A549 (cell line): ENCODE data around the gene DCAKD. TPM values are rescaled to one million over a fixed set of nuclear protein-coding genes. Genes with fewer than 3 reads are reported as not detected.

Source experiments
- ATAC-seq, 2 experiments: fragments of 200-7000 bp in 1 of 2; fragments of >200 bp in 1 of 2; cut with Nextera tagmentation in 1 of 2; cut with Tn5 transposase in 1 of 2; 3 replicates each; pipeline versions ENCODE4 v1.8.0 to v1.9.1; 2018 to 2020; ENCODE audit warnings: mild to moderate bottlenecking in 1 of 2, moderate library complexity in 1 of 2
- CTCF ChIA-PET: fragments of 300-600 bp; sonication (Branson Sonifier 250); formaldehyde crosslinking; extraction: SDS; loops from one replicate; lab custom pipeline; 2021; ENCODE audit warnings: antibody characterized with exemption, inconsistent platforms; lab: Yijun Ruan, JAX
- POLR2A ChIA-PET: fragments of 350-600 bp; formaldehyde crosslinking; extraction: SDS; loops from one replicate; lab custom pipeline; 2021; ENCODE audit warnings: antibody characterized with exemption, inconsistent platforms; lab: Yijun Ruan, JAX
- DNase-seq, 2 experiments: peaks; one replicate each; pipeline versions ENCODE4 v3.0.0 to v3.0.0-alpha.2; 2011 to 2016; ENCODE audit warnings: low read depth in 1 of 2, low spot score in 1 of 2
- FAIRE-seq: peaks from 2 replicates; lab custom pipeline; 2011; peaks lifted over from hg19 to GRCh38; lab: Jason Lieb, UNC
- H3K27ac ChIP-seq, 2 experiments: fragments of >200 bp; sonication (Bioruptor Twin); formaldehyde crosslinking; 3 replicates each; pipeline ENCODE4 v1.5.1; 2016 to 2017
- H3K4me1 ChIP-seq: fragments of >200 bp; sonication (Bioruptor Twin); formaldehyde crosslinking; 3 replicates; pipeline ENCODE4 v1.6.1; 2016
- H3K4me2 ChIP-seq: fragments of >200 bp; sonication (Bioruptor Twin); formaldehyde crosslinking; 3 replicates; pipeline ENCODE4 v1.6.1; 2016
- H3K4me3 ChIP-seq: fragments of >200 bp; sonication (Bioruptor Twin); formaldehyde crosslinking; 3 replicates; pipeline ENCODE4 v1.5.1; 2016
- H3K9me3 ChIP-seq: fragments of >200 bp; sonication (Bioruptor Twin); formaldehyde crosslinking; 3 replicates; pipeline ENCODE4 v1.6.1; 2016
- ATOH8 ChIP-seq: fragments of 250-450 bp; sonication (Bioruptor Pico); IDR thresholded peaks from 2 replicates; pipeline ENCODE4 v1.5.0; 2020; ENCODE audit warnings: low read depth, mild to moderate bottlenecking, moderate library complexity
- BCL3 ChIP-seq: fragments of >200 bp; sonication (Bioruptor Twin); formaldehyde crosslinking; IDR thresholded peaks from 3 replicates; pipeline ENCODE4 v1.6.1; 2016
- CHD4 ChIP-seq: fragments of 200-600 bp; sonication (generic); IDR thresholded peaks from 2 replicates; pipeline ENCODE4 v1.6.1; 2016; ENCODE audit warnings: antibody characterized with exemption, mild to moderate bottlenecking, borderline replicate concordance
- E2F6 ChIP-seq: IDR thresholded peaks from 2 replicates; pipeline ENCODE4 v1.6.1; 2012; ENCODE audit warnings: low read depth, borderline replicate concordance
- EP300 ChIP-seq, 2 experiments: fragments of >200 bp; sonication (Bioruptor Twin); formaldehyde crosslinking; IDR thresholded peaks; 2 replicates in 1 of 2; 3 replicates in 1 of 2; pipeline ENCODE4 v1.6.1; 2016 to 2017
- ESRRA ChIP-seq: fragments of 150-350 bp; IDR thresholded peaks from 2 replicates; pipeline ENCODE4 v1.6.1; 2014; ENCODE audit warnings: mild to moderate bottlenecking, low read length, borderline replicate concordance
- FOSB ChIP-seq: fragments of 250-450 bp; sonication (Bioruptor Pico); IDR thresholded peaks from 2 replicates; pipeline ENCODE4 v1.5.0; 2020; ENCODE audit warnings: mild to moderate bottlenecking, moderate library complexity
- FOSL2 ChIP-seq, 2 experiments: fragments of 450-650 bp in 1 of 2; fragments of >200 bp in 1 of 2; sonication (Bioruptor Twin) in 1 of 2; formaldehyde crosslinking; IDR thresholded peaks; 2 replicates each; pipeline versions ENCODE4 v1.5.0 to v1.6.1; 2016 to 2020; ENCODE audit warnings: mild to moderate bottlenecking in 1 of 2, moderate library complexity in 1 of 2
- GATA3 ChIP-seq: IDR thresholded peaks from 2 replicates; pipeline ENCODE4 v1.6.1; 2012; ENCODE audit warnings: borderline replicate concordance
- HOXA7 ChIP-seq: fragments of 250-450 bp; sonication (Bioruptor Pico); IDR thresholded peaks from 2 replicates; pipeline ENCODE4 v1.5.0; 2020; ENCODE audit warnings: mild to moderate bottlenecking, moderate library complexity
- HOXB13 ChIP-seq: fragments of 250-450 bp; sonication (Bioruptor Pico); IDR thresholded peaks from 2 replicates; pipeline ENCODE4 v1.5.0; 2020; ENCODE audit warnings: low read depth, mild to moderate bottlenecking, moderate library complexity
- HOXB5 ChIP-seq: fragments of 250-450 bp; sonication (Bioruptor Pico); IDR thresholded peaks from 2 replicates; pipeline ENCODE4 v1.5.0; 2020; ENCODE audit warnings: mild to moderate bottlenecking, moderate library complexity
- KDM5A ChIP-seq: fragments of 200-600 bp; sonication (generic); IDR thresholded peaks from 2 replicates; pipeline ENCODE4 v1.6.1; 2016; ENCODE audit warnings: antibody characterized with exemption, mild to moderate bottlenecking
- MAFK ChIP-seq: fragments of 450-650 bp; IDR thresholded peaks from 2 replicates; pipeline ENCODE4 v1.6.1; 2014; ENCODE audit not compliant: partially characterized antibody
- NPAS2 ChIP-seq: fragments of 250-450 bp; sonication (Bioruptor Pico); IDR thresholded peaks from 2 replicates; pipeline ENCODE4 v1.8.0; 2022; ENCODE audit warnings: mild to moderate bottlenecking, moderate library complexity, borderline replicate concordance
- PHF8 ChIP-seq: fragments of 200-600 bp; sonication (generic); IDR thresholded peaks from 2 replicates; pipeline ENCODE4 v1.6.1; 2016; ENCODE audit warnings: low read depth, mild to moderate bottlenecking, antibody characterized with exemption, moderate library complexity, borderline replicate concordance
- POLR2A ChIP-seq: IDR thresholded peaks from 2 replicates; pipeline ENCODE4 v1.6.1; 2012; ENCODE audit warnings: mild to moderate bottlenecking, low read length
- RNF2 ChIP-seq: fragments of 200-600 bp; sonication (generic); IDR thresholded peaks from 2 replicates; pipeline ENCODE4 v1.6.1; 2016; ENCODE audit warnings: low read depth, mild to moderate bottlenecking, antibody characterized with exemption, moderate library complexity, borderline replicate concordance
- SREBF2 ChIP-seq: fragments of 450-650 bp; IDR thresholded peaks from 2 replicates; pipeline ENCODE4 v1.6.1; 2014; ENCODE audit warnings: mild to moderate bottlenecking, moderate library complexity
- TP53 ChIP-seq: fragments of 250-450 bp; sonication (Bioruptor Pico); IDR thresholded peaks from 2 replicates; pipeline ENCODE4 v1.5.0; 2021; ENCODE audit warnings: mild to moderate bottlenecking, moderate library complexity
- USF2 ChIP-seq: fragments of 450-650 bp; IDR thresholded peaks from 2 replicates; pipeline ENCODE4 v1.6.1; 2014; ENCODE audit warnings: antibody characterized with exemption
- ZC3H11A ChIP-seq: fragments of 450-650 bp; IDR thresholded peaks from 2 replicates; pipeline ENCODE4 v1.6.1; 2014; ENCODE audit warnings: antibody characterized with exemption, mild to moderate bottlenecking
- ZFP36 ChIP-seq: fragments of 450-650 bp; IDR thresholded peaks from 2 replicates; pipeline ENCODE4 v1.6.1; 2014; ENCODE audit warnings: borderline replicate concordance; ENCODE audit not compliant: partially characterized antibody
- ZSCAN20 ChIP-seq: fragments of 250-450 bp; sonication (Bioruptor Pico); IDR thresholded peaks from 2 replicates; pipeline ENCODE4 v1.8.0; 2022; ENCODE audit warnings: mild to moderate bottlenecking, moderate library complexity
- WGBS: methylation state at CpG from one replicate; pipeline ENCODE4 v1.1.6; 2017; ENCODE audit errors: missing lambda C conversion rate; 5-methylcytosine and 5-hydroxymethylcytosine counted together
- polyA plus RNA-seq, 4 experiments: library from polyadenylated mRNA; depleted of rRNA in 3 of 4; stranded (reverse); fragments of >200 nt; fragmentation: RNase III in 1 of 4; extraction: RNeasy Plus Mini Kit Qiagen cat#74134 plus additional on column Dnase treatment in 1 of 4; gene quantifications; 2 replicates in 3 of 4; 3 replicates in 1 of 4; pipeline ENCODE4 v1.2.3, GENCODE V29; 2011 to 2017
- TF ChIP-seq, protein P1 (sequence below): fragments of 150-350 bp; IDR thresholded peaks from 2 replicates; pipeline ENCODE4 v1.6.1; 2014; ENCODE audit warnings: low read depth, mild to moderate bottlenecking, low read length

Gene DCAKD
- polyA plus RNA-seq, 2 of the 4 experiments (the other 2 are of a cell fraction): 18.7 to 21.4 TPM

GRCh38 chr17:45035848-45036247 lies 15.6 kb downstream of the DCAKD start:
- ATAC-seq: no peak
- no peak for TF ChIP-seq MAFK
- H3K4me1 ChIP-seq: peaks cover 9% of the 10 kb centered on the region; the same call in 1 of the 3 replicates
- no peak overlapping the region for H3K4me2 ChIP-seq
- H3K9me3 ChIP-seq: no peaks in the 10 kb centered on the region
- H3K4me3 ChIP-seq: no peak overlapping the region
- POLR2A ChIA-PET: interaction anchor here (0.6 kb wide), 1 partner anchor 13 kb away, joined by 3 read pairs; no protein-coding TSS in a partner anchor
- WGBS: 95% methylated on average over 14 of the region's 14 CpGs
- DNase-seq: no peak
- no peak for FAIRE-seq
- CTCF ChIA-PET: interaction anchor here (1.0 to 66.5 kb wide), 5 partner anchors 9 to 111 kb away, joined by 3 to 1853 read pairs (median 6); partner anchors contain the start of gene GFAP
- H3K27ac ChIP-seq: no peak overlapping the region

DNA sequence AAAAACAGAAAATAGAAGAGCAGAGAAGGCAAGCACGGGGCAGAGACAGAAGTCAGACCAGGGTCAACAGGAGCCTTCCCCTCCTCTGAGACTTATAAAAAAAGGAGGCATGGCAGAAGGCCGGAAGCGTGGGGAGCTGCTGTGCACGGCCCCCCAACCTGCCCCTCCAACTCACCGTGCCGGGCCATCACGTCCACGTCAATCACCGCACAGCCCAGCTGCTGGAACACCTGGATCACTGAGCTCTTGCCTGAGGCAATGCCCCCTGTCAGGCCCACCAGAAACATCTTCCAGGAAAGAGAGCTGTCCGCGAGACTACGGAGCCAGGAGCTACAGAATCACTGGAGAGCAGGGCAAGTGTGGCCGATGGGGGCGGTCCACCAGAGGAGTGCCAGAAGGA lies 16.8 kb downstream of the DCAKD start:
- CTCF ChIA-PET: interaction anchor here (0.6 to 66.5 kb wide), 9 partner anchors 13 to 255 kb away, joined by 3 to 1853 read pairs (median 6); partner anchors contain the start of genes ACBD4 and GFAP
- WGBS: 87% methylated on average over 14 of the region's 14 CpGs
- no peak overlapping the region for H3K4me2 ChIP-seq
- no peaks in the 10 kb centered on the region for H3K9me3 ChIP-seq
- no peak for FAIRE-seq
- TF ChIP-seq ZFP36 (no peak), BCL3 (no peak), GATA3 (no peak), ZSCAN20 (CRISPR knock-in tag) (no peak), EP300 (IDR thresholded peaks at IDR 0.05) (no peak), MAFK (no peak), RNF2 (no peak), TP53 (CRISPR knock-in tag) (no peak), ESRRA (no peak), FOSB (CRISPR knock-in tag) (no peak), POLR2A (no peak), USF2 (no peak), FOSL2 (IDR thresholded peaks at IDR 0.05) (no peak), FOSL2 (CRISPR knock-in tag; IDR thresholded peaks at IDR 0.05) (no peak), NPAS2 (CRISPR knock-in tag) (no peak), KDM5A (no peak)
- TF ChIP-seq, protein P1, sequence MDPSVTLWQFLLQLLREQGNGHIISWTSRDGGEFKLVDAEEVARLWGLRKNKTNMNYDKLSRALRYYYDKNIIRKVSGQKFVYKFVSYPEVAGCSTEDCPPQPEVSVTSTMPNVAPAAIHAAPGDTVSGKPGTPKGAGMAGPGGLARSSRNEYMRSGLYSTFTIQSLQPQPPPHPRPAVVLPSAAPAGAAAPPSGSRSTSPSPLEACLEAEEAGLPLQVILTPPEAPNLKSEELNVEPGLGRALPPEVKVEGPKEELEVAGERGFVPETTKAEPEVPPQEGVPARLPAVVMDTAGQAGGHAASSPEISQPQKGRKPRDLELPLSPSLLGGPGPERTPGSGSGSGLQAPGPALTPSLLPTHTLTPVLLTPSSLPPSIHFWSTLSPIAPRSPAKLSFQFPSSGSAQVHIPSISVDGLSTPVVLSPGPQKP: no peak
- TF ChIP-seq, all 56 proteins: peak for 0
- no peak overlapping the region for H3K27ac ChIP-seq
- H3K4me1 ChIP-seq: peaks cover 9% of the 10 kb centered on the region; the same call in 1 of the 3 replicates
- DNase-seq (no peak), ATAC-seq (no peak)
- H3K4me3 ChIP-seq: no peak overlapping the region
- POLR2A ChIA-PET: no interaction called here

- CTCF ChIA-PET: interaction anchor here (0.9 to 66.5 kb wide), 5 partner anchors 10 to 253 kb away, joined by 3 to 1853 read pairs (median 7); partner anchors contain the start of genes ACBD4 and GFAP
- Histone ChIP-seq H3K4me1 (peaks cover 6% of the 10 kb centered on the region; the same call in 1 of the 3 replicates), H3K27ac (no peak overlapping the region)
- WGBS: 84% methylated on average over 9 of the region's 9 CpGs
- ATAC-seq: no peak
- TF ChIP-seq SREBF2 (no peak), FOSL2 (IDR thresholded peaks at IDR 0.05) (no peak), FOSL2 (CRISPR knock-in tag; IDR thresholded peaks at IDR 0.05) (no peak), HOXA7 (CRISPR knock-in tag) (no peak), HOXB13 (no peak), E2F6 (no peak), CHD4 (no peak), HOXB5 (no peak), PHF8 (no peak), EP300 (IDR thresholded peaks at IDR 0.05) (no peak), FOSB (CRISPR knock-in tag) (no peak), ATOH8 (no peak), ZC3H11A (no peak)
- TF ChIP-seq, all 56 proteins: peak for 0
- POLR2A ChIA-PET: no interaction called here
- H3K4me3 ChIP-seq: no peak overlapping the region
- no peak for FAIRE-seq
- H3K9me3 ChIP-seq: no peaks in the 10 kb centered on the region
- no peak overlapping the region for H3K4me2 ChIP-seq
- no peak for DNase-seq
These were observed 19.3 kb downstream of the DCAKD start for GRCh38 chr17:45032174-45032541.
